Gastrocnemius medialis (tissue), 4 donors: ENCODE results near the gene MAL.

ENCODE experiments used
- CTCF ChIP-seq, 5 experiments: fragments of 450-650 bp in 3 of 5; fragments of 200-600 bp in 2 of 5; sonication (generic) in 2 of 5; IDR thresholded peaks in 4 of 5; conservative IDR thresholded peaks in 1 of 5; 1 replicate in 4 of 5; 2 replicates in 1 of 5; pipeline ENCODE4 v1.5.1; 2016 to 2019; ENCODE audit warnings: antibody characterized with exemption in 5 of 5, mild to moderate bottlenecking in 3 of 5, moderate library complexity in 3 of 5
- POLR2A ChIP-seq, 2 donors: fragments of 450-650 bp; IDR thresholded peaks; one replicate each; pipeline ENCODE4 v1.6.1; 2017; ENCODE audit warnings: antibody characterized with exemption in 2 of 2, mild to moderate bottlenecking in 2 of 2, moderate library complexity in 2 of 2

GRCh38 chr2:95015261-95015912 lies 10.1 kb upstream of the MAL start:
- TF ChIP-seq CTCF (IDR thresholded peaks at IDR 0.05 in 4 of 5, conservative IDR thresholded peaks at IDR 0.05 in 1 of 5) (no peak), POLR2A (IDR thresholded peaks at IDR 0.05) (no peak)
